ENCODE measurements around the gene MRPL20.

MRPL20 gene

DNA sequence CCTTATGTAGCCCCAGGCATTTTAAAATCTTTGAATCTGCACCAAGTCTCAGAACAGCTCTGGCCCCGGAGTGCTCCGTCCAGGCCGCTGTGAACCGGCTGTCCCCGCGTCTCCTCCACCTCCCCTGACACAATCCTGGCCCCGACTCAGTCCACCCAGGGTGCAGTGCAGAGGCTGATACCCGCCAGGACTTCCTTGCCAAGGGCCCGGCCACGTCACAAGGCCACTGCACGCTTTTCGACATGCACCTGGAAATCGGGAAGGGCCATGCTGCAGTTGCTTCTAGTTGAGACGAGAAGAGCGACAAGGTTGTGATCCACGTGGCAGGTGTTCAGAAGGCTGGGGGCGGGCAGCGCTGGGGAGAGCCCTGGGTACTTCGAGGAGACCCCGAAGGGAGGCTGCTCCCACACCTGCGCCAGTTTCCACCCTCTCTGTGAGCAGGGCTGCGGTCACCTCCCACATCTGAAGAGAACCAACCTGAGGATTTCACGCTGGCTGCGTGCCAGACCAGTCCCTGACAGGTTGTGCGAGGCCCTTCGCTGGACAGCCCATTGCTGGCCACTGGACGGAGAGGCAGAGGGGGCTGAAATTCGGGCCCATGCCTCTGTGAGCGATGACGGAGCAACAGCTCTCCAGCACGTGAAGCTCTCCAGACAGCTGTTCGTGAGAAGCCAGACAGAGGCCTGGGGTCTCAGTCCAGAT is 35.1 kb upstream of the MRPL20 start:
- Histone ChIP-seq H3K27ac (no peak overlapping the region), H4K20me1 (ENCODE audit: insufficient read depth) (no peaks in the 10 kb centered on the region), H3K36me3 (ENCODE audit: insufficient read depth) (no peaks in the 10 kb centered on the region), H3K4me2 (no peak overlapping the region), H3K4me3 (IDR thresholded peaks at IDR 0.05; ENCODE audit: insufficient read depth, low read depth, low read length) (no peak overlapping the region), H3K79me2 (ENCODE audit: insufficient read depth, low read depth) (no peaks in the 10 kb centered on the region), H2AFZ (ENCODE audit: low read depth) (no peak overlapping the region), H3K27me3 (ENCODE audit: insufficient read depth, low read depth) (peaks cover 53% of the 10 kb centered on the region; the same call in 1 of the 2 replicates), H3K9ac (no peak overlapping the region), H3K4me1 (ENCODE audit: low read depth, poor library complexity, severe bottlenecking) (no peaks in the 10 kb centered on the region)
- TF ChIP-seq, protein P1, sequence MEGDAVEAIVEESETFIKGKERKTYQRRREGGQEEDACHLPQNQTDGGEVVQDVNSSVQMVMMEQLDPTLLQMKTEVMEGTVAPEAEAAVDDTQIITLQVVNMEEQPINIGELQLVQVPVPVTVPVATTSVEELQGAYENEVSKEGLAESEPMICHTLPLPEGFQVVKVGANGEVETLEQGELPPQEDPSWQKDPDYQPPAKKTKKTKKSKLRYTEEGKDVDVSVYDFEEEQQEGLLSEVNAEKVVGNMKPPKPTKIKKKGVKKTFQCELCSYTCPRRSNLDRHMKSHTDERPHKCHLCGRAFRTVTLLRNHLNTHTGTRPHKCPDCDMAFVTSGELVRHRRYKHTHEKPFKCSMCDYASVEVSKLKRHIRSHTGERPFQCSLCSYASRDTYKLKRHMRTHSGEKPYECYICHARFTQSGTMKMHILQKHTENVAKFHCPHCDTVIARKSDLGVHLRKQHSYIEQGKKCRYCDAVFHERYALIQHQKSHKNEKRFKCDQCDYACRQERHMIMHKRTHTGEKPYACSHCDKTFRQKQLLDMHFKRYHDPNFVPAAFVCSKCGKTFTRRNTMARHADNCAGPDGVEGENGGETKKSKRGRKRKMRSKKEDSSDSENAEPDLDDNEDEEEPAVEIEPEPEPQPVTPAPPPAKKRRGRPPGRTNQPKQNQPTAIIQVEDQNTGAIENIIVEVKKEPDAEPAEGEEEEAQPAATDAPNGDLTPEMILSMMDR (conservative IDR thresholded peaks at IDR 0.05; ENCODE audit: low read depth, low read length): no peak

DNA sequence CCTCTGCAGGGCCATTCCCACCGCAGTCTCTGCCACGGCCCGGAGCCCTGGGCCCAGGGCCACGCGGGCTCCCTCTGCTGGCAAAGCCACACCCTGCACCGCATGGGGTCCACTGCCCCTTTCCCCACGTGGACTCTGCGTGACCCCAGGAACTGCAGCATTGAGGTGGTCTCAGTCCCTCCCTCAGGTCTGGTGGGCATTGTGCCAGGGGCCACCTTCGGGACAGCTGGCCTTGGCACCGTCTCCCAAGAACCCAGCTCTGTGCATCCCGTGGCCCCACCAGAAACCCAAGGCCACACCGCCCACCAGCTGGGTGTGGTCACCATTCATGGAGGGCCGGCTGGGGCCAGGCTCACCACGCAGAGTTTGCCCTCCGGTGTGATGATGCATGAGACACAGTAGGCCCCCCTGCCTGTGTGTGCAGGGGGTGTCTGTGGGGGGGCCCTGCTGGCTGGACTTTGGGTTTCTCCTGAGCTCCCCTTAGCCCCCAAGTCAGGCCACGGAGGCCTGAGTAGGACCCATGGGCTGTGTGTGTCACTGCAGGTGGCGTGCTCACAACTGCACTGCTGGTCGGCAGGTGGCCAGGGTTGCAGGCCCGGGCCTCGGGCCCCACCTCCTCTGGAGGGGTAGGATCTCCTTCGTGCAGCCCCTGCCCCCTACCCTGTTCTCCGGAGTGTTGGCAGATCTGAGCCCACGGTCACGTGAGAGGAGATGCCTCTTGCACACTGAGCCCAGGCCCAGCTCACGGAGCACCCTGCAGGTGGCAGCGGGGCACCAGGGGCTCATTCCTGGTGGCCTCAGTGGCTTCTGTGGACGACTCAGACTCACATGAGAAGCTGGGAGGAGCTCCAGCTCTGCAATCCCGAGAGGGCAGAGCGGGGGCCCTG is 34.2 kb upstream of the MRPL20 start:
- Histone ChIP-seq H3K9ac (no peak overlapping the region), H3K79me2 (ENCODE audit: insufficient read depth, low read depth) (no peaks in the 10 kb centered on the region), H3K27ac (no peak overlapping the region), H3K4me3 (IDR thresholded peaks at IDR 0.05; ENCODE audit: insufficient read depth, low read depth, low read length) (no peak overlapping the region), H2AFZ (ENCODE audit: low read depth) (peak overlapping the region; percentile 58), H3K4me1 (ENCODE audit: low read depth, poor library complexity, severe bottlenecking) (no peaks in the 10 kb centered on the region), H3K36me3 (ENCODE audit: insufficient read depth) (no peaks in the 10 kb centered on the region), H3K27me3 (ENCODE audit: insufficient read depth, low read depth) (peaks cover 59% of the 10 kb centered on the region; the same call in 1 of the 2 replicates), H3K4me2 (no peak overlapping the region), H4K20me1 (ENCODE audit: insufficient read depth) (no peaks in the 10 kb centered on the region)
- TF ChIP-seq, protein P1 (conservative IDR thresholded peaks at IDR 0.05; ENCODE audit: low read depth, low read length): peak; percentile 91

DNA sequence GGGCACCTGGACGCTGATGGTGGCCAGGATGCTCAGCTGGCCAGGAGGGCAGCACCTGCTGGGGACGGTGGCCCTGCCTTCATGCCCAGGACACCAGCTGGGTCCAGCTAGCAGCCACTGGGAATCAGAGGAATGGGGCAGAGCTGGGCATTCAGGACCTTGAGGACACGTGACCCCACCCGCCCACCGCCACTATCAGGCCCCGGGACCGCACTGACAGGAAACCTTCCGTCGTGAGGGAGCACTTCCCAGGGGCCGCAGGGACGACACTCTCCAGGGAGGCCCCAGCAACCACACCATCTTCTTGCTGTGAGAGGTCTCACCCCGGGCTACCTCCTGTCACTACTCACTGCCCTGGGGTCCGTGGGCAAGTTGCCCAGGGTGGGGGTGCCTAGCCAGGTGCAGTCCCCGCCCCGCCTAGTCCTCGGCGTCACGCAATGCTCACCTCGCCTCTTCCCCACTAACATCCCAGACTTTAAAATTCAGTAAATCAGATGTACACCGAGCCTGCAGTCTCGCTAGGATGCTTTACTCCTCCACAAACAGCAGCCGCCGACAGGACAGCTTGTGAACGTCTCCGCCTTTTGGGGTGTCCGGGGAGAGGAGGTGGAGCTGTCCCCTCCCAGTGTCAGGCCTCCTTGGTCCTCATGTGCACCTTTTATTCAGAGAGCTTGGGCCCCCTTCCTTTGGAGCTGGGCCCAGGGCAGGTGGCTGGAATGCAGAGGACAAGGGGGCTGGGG is 33.3 kb upstream of the MRPL20 start:
- H3K4me2 ChIP-seq: no peak overlapping the region
- no peaks in the 10 kb centered on the region for H3K79me2 ChIP-seq (ENCODE audit: insufficient read depth, low read depth)
- no peak overlapping the region for H3K9ac ChIP-seq
- no peaks in the 10 kb centered on the region for H3K4me1 ChIP-seq (ENCODE audit: low read depth, poor library complexity, severe bottlenecking)
- peak overlapping the region; percentile 58 for H2AFZ ChIP-seq (ENCODE audit: low read depth)
- H3K27me3 ChIP-seq (ENCODE audit: insufficient read depth, low read depth): peaks cover 53% of the 10 kb centered on the region; the same call in 1 of the 2 replicates
- H3K27ac ChIP-seq: no peak overlapping the region
- TF ChIP-seq, protein P1 (conservative IDR thresholded peaks at IDR 0.05; ENCODE audit: low read depth, low read length): no peak
- H3K4me3 ChIP-seq (IDR thresholded peaks at IDR 0.05; ENCODE audit: insufficient read depth, low read depth, low read length): no peak overlapping the region
- H3K36me3 ChIP-seq (ENCODE audit: insufficient read depth): no peaks in the 10 kb centered on the region
- no peaks in the 10 kb centered on the region for H4K20me1 ChIP-seq (ENCODE audit: insufficient read depth)

DNA sequence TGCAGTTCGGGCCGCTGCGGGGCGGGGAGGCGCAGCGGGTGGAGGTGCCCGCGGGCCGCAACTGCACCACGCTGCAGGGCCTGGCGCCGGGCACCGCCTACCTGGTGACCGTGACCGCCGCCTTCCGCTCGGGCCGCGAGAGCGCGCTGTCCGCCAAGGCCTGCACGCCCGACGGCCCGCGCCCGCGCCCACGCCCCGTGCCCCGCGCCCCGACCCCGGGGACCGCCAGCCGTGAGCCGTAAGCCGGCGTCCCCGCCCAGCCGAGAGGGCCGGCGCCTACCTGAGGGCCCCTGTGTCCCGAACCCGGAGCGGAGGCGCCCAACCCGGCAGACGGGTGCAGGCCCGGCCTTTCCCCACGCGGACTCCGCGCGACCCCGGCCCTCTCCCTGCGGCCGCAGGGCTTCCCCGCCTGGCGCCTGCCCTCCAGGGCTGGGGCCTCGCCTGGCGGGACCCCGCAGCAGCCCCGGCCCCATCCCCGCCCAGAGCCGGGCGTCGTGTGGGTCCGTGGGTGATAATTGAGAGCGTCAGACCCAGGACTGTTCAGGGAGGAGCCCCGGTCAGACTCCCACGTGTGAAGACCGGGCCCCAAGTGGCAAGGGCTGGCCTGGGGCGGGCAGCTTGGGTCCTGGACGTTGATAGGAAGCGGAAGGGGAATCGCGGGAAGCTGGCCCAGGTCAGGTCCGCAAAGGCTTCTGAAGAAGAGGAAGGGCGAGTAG is 32.6 kb upstream of the MRPL20 start:
- no peaks in the 10 kb centered on the region for H4K20me1 ChIP-seq (ENCODE audit: insufficient read depth)
- no peak overlapping the region for H2AFZ ChIP-seq (ENCODE audit: low read depth)
- no peak overlapping the region for H3K9ac ChIP-seq
- no peak overlapping the region for H3K4me2 ChIP-seq
- no peak overlapping the region for H3K27ac ChIP-seq
- no peak overlapping the region for H3K4me3 ChIP-seq (IDR thresholded peaks at IDR 0.05; ENCODE audit: insufficient read depth, low read depth, low read length)
- TF ChIP-seq, protein P1 (conservative IDR thresholded peaks at IDR 0.05; ENCODE audit: low read depth, low read length): no peak
- peaks cover 59% of the 10 kb centered on the region for H3K27me3 ChIP-seq (ENCODE audit: insufficient read depth, low read depth)
- no peaks in the 10 kb centered on the region for H3K36me3 ChIP-seq (ENCODE audit: insufficient read depth)
- no peaks in the 10 kb centered on the region for H3K4me1 ChIP-seq (ENCODE audit: low read depth, poor library complexity, severe bottlenecking)
- no peaks in the 10 kb centered on the region for H3K79me2 ChIP-seq (ENCODE audit: insufficient read depth, low read depth)
